H1 (cell line): ENCODE results near the gene CIB2.

ENCODE experiments used
- CEBPB ChIP-seq: IDR thresholded peaks from 2 replicates; pipeline ENCODE4 v1.6.1; 2012; ENCODE audit warnings: low read depth, low read length
- CTCF ChIP-seq, 3 experiments: IDR thresholded peaks; 1 replicate in 2 of 3; 2 replicates in 1 of 3; pipeline versions ENCODE4 v1.5.1 to v1.6.1; 2011; ENCODE audit warnings: low read length in 3 of 3, mild to moderate bottlenecking in 3 of 3, inconsistent platforms in 2 of 3, low read depth in 1 of 3, moderate library complexity in 1 of 3; ENCODE audit not compliant: insufficient read depth in 1 of 3; ENCODE audit errors: control extremely low read depth in 1 of 3
- EZH2 ChIP-seq: fragments of 200-600 bp; sonication (generic); IDR thresholded peaks from 2 replicates; pipeline ENCODE4 v1.7.1; 2012; ENCODE audit warnings: low read depth, mild to moderate bottlenecking, moderate library complexity, low read length, inconsistent platforms; ENCODE audit not compliant: severe bottlenecking

- TF ChIP-seq CTCF (IDR thresholded peaks at IDR 0.05; ENCODE audit: control extremely low read depth in 1 of 3, insufficient read depth in 1 of 3, low read depth in 1 of 3, low read length in 3 of 3) (no peak), EZH2 (no peak), CEBPB (no peak)
Measured at GRCh38 chr15:78125267-78125666, 6.0 kb downstream of the CIB2 start.
